ENCODE data around the gene FOXN3.
"Not testable (repeated sequence)": the region's sequence is repeated elsewhere in the genome, so short reads cannot be mapped to it uniquely, and the experiment has no call there.

DNA sequence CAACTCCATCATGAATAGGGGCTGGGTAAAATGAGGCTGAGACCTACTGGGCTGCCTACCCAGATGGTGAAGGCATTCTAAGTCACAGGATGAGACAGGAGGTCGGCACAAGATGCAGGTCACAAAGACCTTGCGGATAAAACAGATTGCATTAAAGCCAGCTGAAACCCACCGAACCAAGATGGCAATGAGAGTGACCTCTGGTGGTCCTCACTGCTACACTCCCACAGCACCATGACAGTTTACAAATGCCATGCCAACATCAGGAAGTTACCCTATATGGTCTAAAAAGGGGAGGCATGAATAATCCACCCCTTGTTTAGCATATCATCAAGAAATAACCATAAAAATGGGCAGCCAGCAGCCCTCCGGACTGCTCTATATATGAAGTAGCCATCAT lies 122.6 kb downstream of the FOXN3 start:
- TF ChIP-seq POLR2A (IDR thresholded peaks at IDR 0.05): not testable (repeated sequence)
- TF ChIP-seq, protein P1, sequence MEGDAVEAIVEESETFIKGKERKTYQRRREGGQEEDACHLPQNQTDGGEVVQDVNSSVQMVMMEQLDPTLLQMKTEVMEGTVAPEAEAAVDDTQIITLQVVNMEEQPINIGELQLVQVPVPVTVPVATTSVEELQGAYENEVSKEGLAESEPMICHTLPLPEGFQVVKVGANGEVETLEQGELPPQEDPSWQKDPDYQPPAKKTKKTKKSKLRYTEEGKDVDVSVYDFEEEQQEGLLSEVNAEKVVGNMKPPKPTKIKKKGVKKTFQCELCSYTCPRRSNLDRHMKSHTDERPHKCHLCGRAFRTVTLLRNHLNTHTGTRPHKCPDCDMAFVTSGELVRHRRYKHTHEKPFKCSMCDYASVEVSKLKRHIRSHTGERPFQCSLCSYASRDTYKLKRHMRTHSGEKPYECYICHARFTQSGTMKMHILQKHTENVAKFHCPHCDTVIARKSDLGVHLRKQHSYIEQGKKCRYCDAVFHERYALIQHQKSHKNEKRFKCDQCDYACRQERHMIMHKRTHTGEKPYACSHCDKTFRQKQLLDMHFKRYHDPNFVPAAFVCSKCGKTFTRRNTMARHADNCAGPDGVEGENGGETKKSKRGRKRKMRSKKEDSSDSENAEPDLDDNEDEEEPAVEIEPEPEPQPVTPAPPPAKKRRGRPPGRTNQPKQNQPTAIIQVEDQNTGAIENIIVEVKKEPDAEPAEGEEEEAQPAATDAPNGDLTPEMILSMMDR (IDR thresholded peaks at IDR 0.05): not testable (repeated sequence)
